Measurements from ENCODE around the gene ADGRD1.

DNA sequence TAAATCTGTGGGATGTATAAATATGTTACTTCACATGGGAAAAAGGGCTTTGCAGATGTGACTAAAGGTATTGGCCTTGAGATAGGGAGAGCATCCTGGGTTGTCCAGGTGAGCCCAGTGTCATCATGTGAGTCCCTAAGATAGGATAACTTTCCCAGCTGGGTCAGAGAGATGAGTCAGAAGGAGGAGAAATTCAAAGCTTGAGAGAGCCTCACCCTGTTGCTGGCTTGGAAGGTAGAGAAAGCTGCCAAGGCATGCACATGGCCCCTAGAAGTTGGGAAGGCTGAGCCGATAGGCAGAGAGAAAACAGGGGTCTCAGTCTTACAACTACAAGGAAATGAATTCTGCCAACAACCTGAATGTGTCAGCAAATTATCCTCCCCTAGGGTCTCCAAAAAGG, 213.0 kb downstream of the ADGRD1 start:
- TF ChIP-seq, protein P1, sequence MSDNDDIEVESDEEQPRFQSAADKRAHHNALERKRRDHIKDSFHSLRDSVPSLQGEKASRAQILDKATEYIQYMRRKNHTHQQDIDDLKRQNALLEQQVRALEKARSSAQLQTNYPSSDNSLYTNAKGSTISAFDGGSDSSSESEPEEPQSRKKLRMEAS (IDR thresholded peaks at IDR 0.05) = no peak
- TF ChIP-seq YY1 (IDR thresholded peaks at IDR 0.05; ENCODE audit: low read depth) (no peak), EGR1 (IDR thresholded peaks at IDR 0.05) (no peak), TEAD4 (IDR thresholded peaks at IDR 0.05) (no peak), EP300 (IDR thresholded peaks at IDR 0.05; ENCODE audit: borderline replicate concordance) (no peak), ZBTB7A (IDR thresholded peaks at IDR 0.05; ENCODE audit: low read depth) (no peak), NFIC (IDR thresholded peaks at IDR 0.05) (no peak), TCF12 (IDR thresholded peaks at IDR 0.05; ENCODE audit: low read depth) (no peak), CREB1 (IDR thresholded peaks at IDR 0.05; ENCODE audit: low read depth) (no peak), CEBPB (IDR thresholded peaks at IDR 0.05) (no peak)
- TF ChIP-seq, protein P2, sequence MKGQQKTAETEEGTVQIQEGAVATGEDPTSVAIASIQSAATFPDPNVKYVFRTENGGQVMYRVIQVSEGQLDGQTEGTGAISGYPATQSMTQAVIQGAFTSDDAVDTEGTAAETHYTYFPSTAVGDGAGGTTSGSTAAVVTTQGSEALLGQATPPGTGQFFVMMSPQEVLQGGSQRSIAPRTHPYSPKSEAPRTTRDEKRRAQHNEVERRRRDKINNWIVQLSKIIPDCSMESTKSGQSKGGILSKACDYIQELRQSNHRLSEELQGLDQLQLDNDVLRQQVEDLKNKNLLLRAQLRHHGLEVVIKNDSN (IDR thresholded peaks at IDR 0.05) = no peak
